ENCODE measurements around the gene KRT2. TPM values are rescaled to one million over a fixed set of nuclear protein-coding genes. Genes with fewer than 3 reads are reported as not detected.

The KRT2 gene
- total and polyA plus RNA-seq, 4 donors: not detected

DNA sequence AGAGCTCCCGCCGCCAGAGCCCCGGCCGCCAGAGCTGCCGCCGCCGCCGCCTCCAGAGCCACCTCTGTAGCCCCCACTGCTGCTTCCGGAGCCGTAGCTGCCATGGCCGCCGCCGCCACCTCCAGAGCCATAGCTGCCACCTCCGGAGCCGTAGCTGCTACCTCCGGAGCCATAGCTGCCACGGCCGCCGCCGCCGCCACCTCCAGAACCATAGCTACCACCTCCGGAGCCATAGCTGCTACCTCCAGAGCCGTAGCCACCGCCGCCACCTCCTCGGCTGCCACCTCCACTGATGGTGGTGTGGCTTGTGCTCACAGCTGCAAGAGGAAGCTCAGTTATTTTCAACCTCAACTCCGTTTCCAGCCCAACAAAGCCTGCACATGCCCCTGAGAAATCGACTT is 23.3 kb upstream of the KRT2 start:
- Histone ChIP-seq H3K27ac (ENCODE audit: low read depth in 1 of 2, low read length in 2 of 2) (no peak overlapping the region), H3K27me3 (ENCODE audit: control insufficient read depth in 4 of 4, insufficient read depth in 4 of 4, low read length in 3 of 4) (peaks cover 0 to 5% (median 0%) of the 10 kb centered on the region in 4 donors), H3K9ac (ENCODE audit: low read depth in 1 of 2, low read length in 2 of 2) (no peak overlapping the region), H3K9me3 (ENCODE audit: control insufficient read depth in 4 of 4, low read length in 3 of 4) (no peaks in the 10 kb centered on the region), H3K4me3 (ENCODE audit: low read depth in 1 of 3, low read length in 3 of 3) (no peak overlapping the region), H3K36me3 (ENCODE audit: control insufficient read depth in 4 of 4, insufficient read depth in 3 of 4, low read depth in 1 of 4, low read length in 3 of 4) (no peaks in the 10 kb centered on the region), H3K4me1 (ENCODE audit: control insufficient read depth in 4 of 4, insufficient read depth in 4 of 4, low read length in 3 of 4) (no peaks in the 10 kb centered on the region)
- TF ChIP-seq, protein P1, sequence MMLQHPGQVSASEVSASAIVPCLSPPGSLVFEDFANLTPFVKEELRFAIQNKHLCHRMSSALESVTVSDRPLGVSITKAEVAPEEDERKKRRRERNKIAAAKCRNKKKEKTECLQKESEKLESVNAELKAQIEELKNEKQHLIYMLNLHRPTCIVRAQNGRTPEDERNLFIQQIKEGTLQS (IDR thresholded peaks at IDR 0.05): no peak
- TF ChIP-seq, protein P2, sequence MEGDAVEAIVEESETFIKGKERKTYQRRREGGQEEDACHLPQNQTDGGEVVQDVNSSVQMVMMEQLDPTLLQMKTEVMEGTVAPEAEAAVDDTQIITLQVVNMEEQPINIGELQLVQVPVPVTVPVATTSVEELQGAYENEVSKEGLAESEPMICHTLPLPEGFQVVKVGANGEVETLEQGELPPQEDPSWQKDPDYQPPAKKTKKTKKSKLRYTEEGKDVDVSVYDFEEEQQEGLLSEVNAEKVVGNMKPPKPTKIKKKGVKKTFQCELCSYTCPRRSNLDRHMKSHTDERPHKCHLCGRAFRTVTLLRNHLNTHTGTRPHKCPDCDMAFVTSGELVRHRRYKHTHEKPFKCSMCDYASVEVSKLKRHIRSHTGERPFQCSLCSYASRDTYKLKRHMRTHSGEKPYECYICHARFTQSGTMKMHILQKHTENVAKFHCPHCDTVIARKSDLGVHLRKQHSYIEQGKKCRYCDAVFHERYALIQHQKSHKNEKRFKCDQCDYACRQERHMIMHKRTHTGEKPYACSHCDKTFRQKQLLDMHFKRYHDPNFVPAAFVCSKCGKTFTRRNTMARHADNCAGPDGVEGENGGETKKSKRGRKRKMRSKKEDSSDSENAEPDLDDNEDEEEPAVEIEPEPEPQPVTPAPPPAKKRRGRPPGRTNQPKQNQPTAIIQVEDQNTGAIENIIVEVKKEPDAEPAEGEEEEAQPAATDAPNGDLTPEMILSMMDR (IDR thresholded peaks at IDR 0.05; ENCODE audit: low read depth, low read length, missing input control): no peak
- TF ChIP-seq RXRA (IDR thresholded peaks at IDR 0.05) (no peak), EGR1 (IDR thresholded peaks at IDR 0.05; ENCODE audit: low read depth in 2 of 2) (no peak), NR2F2 (IDR thresholded peaks at IDR 0.05) (no peak), SP1 (IDR thresholded peaks at IDR 0.05) (no peak), TAF1 (conservative IDR thresholded peaks at IDR 0.05) (no peak), FOXA1 (IDR thresholded peaks at IDR 0.05) (no peak), JUND (IDR thresholded peaks at IDR 0.05) (no peak), FOXA2 (IDR thresholded peaks at IDR 0.05) (no peak)
- TF ChIP-seq, protein P3, sequence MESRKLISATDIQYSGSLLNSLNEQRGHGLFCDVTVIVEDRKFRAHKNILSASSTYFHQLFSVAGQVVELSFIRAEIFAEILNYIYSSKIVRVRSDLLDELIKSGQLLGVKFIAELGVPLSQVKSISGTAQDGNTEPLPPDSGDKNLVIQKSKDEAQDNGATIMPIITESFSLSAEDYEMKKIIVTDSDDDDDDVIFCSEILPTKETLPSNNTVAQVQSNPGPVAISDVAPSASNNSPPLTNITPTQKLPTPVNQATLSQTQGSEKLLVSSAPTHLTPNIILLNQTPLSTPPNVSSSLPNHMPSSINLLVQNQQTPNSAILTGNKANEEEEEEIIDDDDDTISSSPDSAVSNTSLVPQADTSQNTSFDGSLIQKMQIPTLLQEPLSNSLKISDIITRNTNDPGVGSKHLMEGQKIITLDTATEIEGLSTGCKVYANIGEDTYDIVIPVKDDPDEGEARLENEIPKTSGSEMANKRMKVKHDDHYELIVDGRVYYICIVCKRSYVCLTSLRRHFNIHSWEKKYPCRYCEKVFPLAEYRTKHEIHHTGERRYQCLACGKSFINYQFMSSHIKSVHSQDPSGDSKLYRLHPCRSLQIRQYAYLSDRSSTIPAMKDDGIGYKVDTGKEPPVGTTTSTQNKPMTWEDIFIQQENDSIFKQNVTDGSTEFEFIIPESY (IDR thresholded peaks at IDR 0.05): no peak
- TF ChIP-seq, protein P4, sequence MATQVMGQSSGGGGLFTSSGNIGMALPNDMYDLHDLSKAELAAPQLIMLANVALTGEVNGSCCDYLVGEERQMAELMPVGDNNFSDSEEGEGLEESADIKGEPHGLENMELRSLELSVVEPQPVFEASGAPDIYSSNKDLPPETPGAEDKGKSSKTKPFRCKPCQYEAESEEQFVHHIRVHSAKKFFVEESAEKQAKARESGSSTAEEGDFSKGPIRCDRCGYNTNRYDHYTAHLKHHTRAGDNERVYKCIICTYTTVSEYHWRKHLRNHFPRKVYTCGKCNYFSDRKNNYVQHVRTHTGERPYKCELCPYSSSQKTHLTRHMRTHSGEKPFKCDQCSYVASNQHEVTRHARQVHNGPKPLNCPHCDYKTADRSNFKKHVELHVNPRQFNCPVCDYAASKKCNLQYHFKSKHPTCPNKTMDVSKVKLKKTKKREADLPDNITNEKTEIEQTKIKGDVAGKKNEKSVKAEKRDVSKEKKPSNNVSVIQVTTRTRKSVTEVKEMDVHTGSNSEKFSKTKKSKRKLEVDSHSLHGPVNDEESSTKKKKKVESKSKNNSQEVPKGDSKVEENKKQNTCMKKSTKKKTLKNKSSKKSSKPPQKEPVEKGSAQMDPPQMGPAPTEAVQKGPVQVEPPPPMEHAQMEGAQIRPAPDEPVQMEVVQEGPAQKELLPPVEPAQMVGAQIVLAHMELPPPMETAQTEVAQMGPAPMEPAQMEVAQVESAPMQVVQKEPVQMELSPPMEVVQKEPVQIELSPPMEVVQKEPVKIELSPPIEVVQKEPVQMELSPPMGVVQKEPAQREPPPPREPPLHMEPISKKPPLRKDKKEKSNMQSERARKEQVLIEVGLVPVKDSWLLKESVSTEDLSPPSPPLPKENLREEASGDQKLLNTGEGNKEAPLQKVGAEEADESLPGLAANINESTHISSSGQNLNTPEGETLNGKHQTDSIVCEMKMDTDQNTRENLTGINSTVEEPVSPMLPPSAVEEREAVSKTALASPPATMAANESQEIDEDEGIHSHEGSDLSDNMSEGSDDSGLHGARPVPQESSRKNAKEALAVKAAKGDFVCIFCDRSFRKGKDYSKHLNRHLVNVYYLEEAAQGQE (IDR thresholded peaks at IDR 0.05): no peak
- TF ChIP-seq, protein P5, sequence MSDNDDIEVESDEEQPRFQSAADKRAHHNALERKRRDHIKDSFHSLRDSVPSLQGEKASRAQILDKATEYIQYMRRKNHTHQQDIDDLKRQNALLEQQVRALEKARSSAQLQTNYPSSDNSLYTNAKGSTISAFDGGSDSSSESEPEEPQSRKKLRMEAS (IDR thresholded peaks at IDR 0.05): no peak
- DNase-seq (ENCODE audit: low spot score): no peak
- 89% methylated on average over 28 of the region's 28 CpGs for WGBS

DNA sequence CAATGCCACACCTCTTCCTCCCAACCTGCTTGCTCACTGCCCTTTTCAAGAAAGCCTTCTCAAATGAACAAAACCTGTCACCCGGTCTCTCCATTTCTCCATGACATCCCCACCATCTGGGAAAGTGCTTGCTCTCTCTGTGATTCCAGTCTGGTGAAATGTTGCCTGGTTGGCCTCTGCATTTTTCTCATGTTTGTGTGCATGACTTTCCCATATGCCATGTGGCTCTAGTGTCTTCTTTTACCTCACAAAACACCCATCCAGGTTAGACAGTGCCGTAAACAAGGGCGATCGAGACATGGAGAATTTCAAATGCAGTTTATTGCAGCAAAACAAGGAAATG is 22.4 kb upstream of the KRT2 start:
- no peak overlapping the region for H3K4me3 ChIP-seq (ENCODE audit: low read depth in 1 of 3, low read length in 3 of 3)
- H3K36me3 ChIP-seq (ENCODE audit: control insufficient read depth in 4 of 4, insufficient read depth in 3 of 4, low read depth in 1 of 4, low read length in 3 of 4): no peaks in the 10 kb centered on the region
- WGBS: 90% methylated on average over 4 of the region's 4 CpGs
- DNase-seq (ENCODE audit: low spot score): no peak
- H3K27me3 ChIP-seq (ENCODE audit: control insufficient read depth in 4 of 4, insufficient read depth in 4 of 4, low read length in 3 of 4): peaks cover 0 to 5% (median 0%) of the 10 kb centered on the region in 4 donors
- H3K9ac ChIP-seq (ENCODE audit: low read depth in 1 of 2, low read length in 2 of 2): no peak overlapping the region
- no peaks in the 10 kb centered on the region for H3K4me1 ChIP-seq (ENCODE audit: control insufficient read depth in 4 of 4, insufficient read depth in 4 of 4, low read length in 3 of 4)
- TF ChIP-seq RAD21 (IDR thresholded peaks at IDR 0.05) (no peak), HNF4A (conservative IDR thresholded peaks at IDR 0.05) (no peak), JUND (IDR thresholded peaks at IDR 0.05) (no peak), NR2F2 (IDR thresholded peaks at IDR 0.05) (no peak), FOXA1 (IDR thresholded peaks at IDR 0.05) (no peak), FOXA2 (IDR thresholded peaks at IDR 0.05) (no peak), EGR1 (IDR thresholded peaks at IDR 0.05; ENCODE audit: low read depth in 2 of 2) (no peak), HNF4G (IDR thresholded peaks at IDR 0.05) (no peak), YY1 (IDR thresholded peaks at IDR 0.05) (no peak)
- TF ChIP-seq, protein P2 (IDR thresholded peaks at IDR 0.05; ENCODE audit: low read depth, low read length, missing input control): no peak
- TF ChIP-seq, protein P1 (IDR thresholded peaks at IDR 0.05): no peak
- TF ChIP-seq, protein P3 (IDR thresholded peaks at IDR 0.05): no peak
- H3K27ac ChIP-seq (ENCODE audit: low read depth in 1 of 2, low read length in 2 of 2): no peak overlapping the region
- no peaks in the 10 kb centered on the region for H3K9me3 ChIP-seq (ENCODE audit: control insufficient read depth in 4 of 4, low read length in 3 of 4)

Data from liver (tissue), 9 donors.